HG02571 (cell line): ENCODE data around the gene PABPN1.
"Not testable (repeated sequence)": the region's sequence is repeated elsewhere in the genome, so short reads cannot be mapped to it uniquely, and the experiment has no call there.

Source experiments
- ATAC-seq: cut with Tn5 transposase; IDR thresholded peaks from one replicate; pipeline ENCODE4 v1.9.1; 2021; ENCODE audit warnings: mild to moderate bottlenecking, moderate library complexity; ENCODE audit not compliant: unreplicated experiment

The PABPN1 gene

GRCh38 chr14:23301288-23301968 lies 19.8 kb upstream of the PABPN1 start:
- ATAC-seq, result peak; percentile 78

- ATAC-seq, result peak; percentile 10
Observed at GRCh38 chr14:23301969-23302289, 19.3 kb upstream of the PABPN1 start.

GRCh38 chr14:23302290-23303225 lies 18.7 kb upstream of the PABPN1 start, which contains the start of gene PPP1R3E:
Gene PPP1R3E (minus strand): TSS chr14:23302859. CDS start chr14:23302576, 283 bp downstream.
- ATAC-seq, result peak; percentile 31

GRCh38 chr14:23306412-23307145 lies 14.7 kb upstream of the PABPN1 start, which contains the start of gene BCL2L2:
Gene BCL2L2 (plus strand): TSS chr14:23306833. CDS start chr14:23307768, 935 bp downstream.
- no peak for ATAC-seq

- no peak for ATAC-seq
Observed at GRCh38 chr14:23307146-23307530, 14.1 kb upstream of the PABPN1 start.

- ATAC-seq, result no peak
Observed at GRCh38 chr14:23307687-23308644, 13.3 kb upstream of the PABPN1 start.

GRCh38 chr14:23308721-23309445 lies 12.4 kb upstream of the PABPN1 start:
- no peak for ATAC-seq

GRCh38 chr14:23310546-23310945 lies 10.7 kb upstream of the PABPN1 start:
- ATAC-seq, result no peak

GRCh38 chr14:23316300-23316699 lies 5.0 kb upstream of the PABPN1 start:
- ATAC-seq, result no peak

- ATAC-seq, result no peak
Observed at GRCh38 chr14:23319746-23320583, 1.3 kb upstream of the PABPN1 start.

GRCh38 chr14:23321572-23322547 lies 603 bp downstream of the PABPN1 start:
- peak; percentile 20 for ATAC-seq

- ATAC-seq, result no peak
Observed at GRCh38 chr14:23322568-23323517, 1.6 kb downstream of the PABPN1 start.

GRCh38 chr14:23323838-23324454 lies 2.7 kb downstream of the PABPN1 start:
- no peak for ATAC-seq

- no peak for ATAC-seq
Observed at GRCh38 chr14:23324455-23324846, 3.2 kb downstream of the PABPN1 start.

GRCh38 chr14:23324993-23325392 lies 3.7 kb downstream of the PABPN1 start:
- no peak for ATAC-seq

- ATAC-seq, result not testable (repeated sequence)
Observed at GRCh38 chr14:23325746-23326145, 4.5 kb downstream of the PABPN1 start.
